Stomach (tissue), 9 donors: ENCODE data around the gene NSD2. TPM values are rescaled to one million over a fixed set of nuclear protein-coding genes. Genes with fewer than 3 reads are reported as not detected.

Source experiments
- DNase-seq, 2 donors: peaks; one replicate each; pipeline versions ENCODE4 v3.0.0 to v3.0.0-alpha.2; 2013 to 2019
- H3K27ac ChIP-seq, 5 donors: fragments of 200-600 bp in 4 of 5; sonication (generic) in 4 of 5; one replicate each; pipeline ENCODE4 v1.5.1; 2013 to 2019; ENCODE audit warnings: mild to moderate bottlenecking in 1 of 5, moderate library complexity in 1 of 5
- H3K27me3 ChIP-seq, 3 donors: fragments of 200-600 bp; sonication (generic); one replicate each; pipeline ENCODE4 v1.5.1; 2017 to 2019; ENCODE audit warnings: mixed run types in 1 of 3
- H3K36me3 ChIP-seq, 4 donors: fragments of 200-600 bp; sonication (generic); 1 replicate in 3 of 4; 2 replicates in 1 of 4; pipeline ENCODE4 v1.5.1; 2016 to 2019
- H3K4me1 ChIP-seq, 4 donors: fragments of 200-600 bp; sonication (generic); one replicate each; pipeline ENCODE4 v1.5.1; 2016 to 2019
- H3K4me3 ChIP-seq, 4 donors: fragments of 200-600 bp; sonication (generic) in 3 of 4; one replicate each; pipeline ENCODE4 v1.5.1; 2016 to 2019; ENCODE audit warnings: mild to moderate bottlenecking in 1 of 4
- H3K9me3 ChIP-seq, 4 donors: fragments of 200-600 bp; sonication (generic); one replicate each; pipeline ENCODE4 v1.5.1; 2016 to 2019
- CTCF ChIP-seq, 7 experiments: fragments of 450-650 bp in 4 of 7; fragments of 200-600 bp in 3 of 7; sonication (generic) in 3 of 7; IDR thresholded peaks; one replicate each; pipeline ENCODE4 v1.5.1; 2016 to 2019; ENCODE audit warnings: antibody characterized with exemption in 7 of 7, control low read depth in 2 of 7, mild to moderate bottlenecking in 1 of 7
- EP300 ChIP-seq: sonication (generic); formaldehyde crosslinking; IDR thresholded peaks from one replicate; pipeline ENCODE4 v1.6.1; 2017; ENCODE audit warnings: antibody characterized with exemption
- POLR2A ChIP-seq, 4 donors: fragments of 450-650 bp; IDR thresholded peaks; one replicate each; pipeline ENCODE4 v1.6.1; 2016; ENCODE audit warnings: antibody characterized with exemption in 4 of 4, control low read depth in 2 of 4, mild to moderate bottlenecking in 1 of 4, moderate library complexity in 1 of 4
- POLR2AphosphoS5 ChIP-seq, 3 donors: sonication (generic); formaldehyde crosslinking; IDR thresholded peaks; one replicate each; pipeline ENCODE4 v1.6.1; 2016; ENCODE audit warnings: antibody characterized with exemption in 3 of 3
- WGBS, 5 donors: extraction: QIAGEN DNeasy Blood & Tissue Kit in 3 of 5; methylation state at CpG; one replicate each; pipeline versions ENCODE4 v1.1.5 to v1.1.7; 2013 to 2018; 5-methylcytosine and 5-hydroxymethylcytosine counted together
- intact Hi-C: fragments of 100-400 bp; cut with DNase I; formaldehyde crosslinking; loops from one replicate; pipeline ENCODE4 v1.15.1; 2023; ENCODE audit warnings: low total_unique reads
- polyA plus RNA-seq, 3 donors: library from polyadenylated mRNA; stranded (reverse); fragments of 200-250 nt; gene quantifications; one replicate each; pipeline ENCODE4 v1.2.3, GENCODE V29; 2013
- total RNA-seq, 5 donors: library from RNA; depleted of rRNA; stranded (reverse); fragments of >200 nt; gene quantifications; one replicate each; pipeline versions ENCODE4 v1.1.0 to v1.2.3, GENCODE V29; 2014 to 2016
- donor health status: healthy with polysubstance abuse.
- donor health status: Bipolar disorder and iron deficiency.
- donor health status: healthy.

Gene NSD2
- total and polyA plus RNA-seq, 8 donors = 4.9 to 176 (median 56.9) TPM

DNA sequence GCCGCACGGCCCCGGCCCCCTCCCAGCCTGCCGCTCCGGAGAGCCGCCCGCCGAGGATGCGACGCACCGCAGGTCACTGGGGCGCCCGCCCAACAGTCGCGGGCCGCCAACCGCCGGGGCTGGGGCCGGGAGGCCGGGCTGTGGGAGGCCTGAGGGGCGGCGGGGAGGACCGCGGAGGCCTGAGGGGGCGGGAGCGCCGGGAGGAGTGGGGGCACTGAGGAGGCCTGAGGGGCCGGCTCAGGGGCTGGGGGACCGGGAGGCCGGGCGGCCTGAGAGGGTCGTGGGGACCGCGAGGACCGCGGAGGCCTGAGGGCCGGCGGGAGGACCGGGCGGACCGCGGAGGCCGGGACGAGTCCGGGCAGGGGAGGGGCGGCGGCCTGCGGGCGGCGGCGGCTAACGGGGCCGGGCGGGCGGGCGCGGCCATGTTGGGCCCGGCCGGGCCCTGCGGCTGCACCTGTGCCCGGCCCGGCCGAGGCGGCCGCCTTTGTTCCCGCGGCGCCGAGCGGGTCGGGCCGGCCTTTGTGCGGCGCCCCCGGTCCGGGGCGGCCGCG, 353 bp downstream of the NSD2 start:
- intact Hi-C loops = no loop called here
- peaks cover 0 to 4% (median 0%) of the 10 kb centered on the region in 3 donors for H3K27me3 ChIP-seq
- peaks cover 22 to 55% (median 45%) of the 10 kb centered on the region in 4 donors for H3K4me1 ChIP-seq
- H3K36me3 ChIP-seq = no peaks in the 10 kb centered on the region
- H3K4me3 ChIP-seq = peak overlapping the region; percentile 86 to 99 (median 94)
- H3K9me3 ChIP-seq = no peaks in the 10 kb centered on the region
- no peak for DNase-seq
- H3K27ac ChIP-seq = peak overlapping the region; percentile 86 to 97 (median 92)
- 0 to 2% (median 1%) methylated on average over 15 to 78 of the region's 79 CpGs; no CpG with 5 or more reads in 1 of the 5 donors for WGBS, 5 donors
- TF ChIP-seq CTCF (IDR thresholded peaks at IDR 0.05) (no peak), POLR2AphosphoS5 (IDR thresholded peaks at IDR 0.05) (no peak), EP300 (no peak), POLR2A (IDR thresholded peaks at IDR 0.05) (no peak)

DNA sequence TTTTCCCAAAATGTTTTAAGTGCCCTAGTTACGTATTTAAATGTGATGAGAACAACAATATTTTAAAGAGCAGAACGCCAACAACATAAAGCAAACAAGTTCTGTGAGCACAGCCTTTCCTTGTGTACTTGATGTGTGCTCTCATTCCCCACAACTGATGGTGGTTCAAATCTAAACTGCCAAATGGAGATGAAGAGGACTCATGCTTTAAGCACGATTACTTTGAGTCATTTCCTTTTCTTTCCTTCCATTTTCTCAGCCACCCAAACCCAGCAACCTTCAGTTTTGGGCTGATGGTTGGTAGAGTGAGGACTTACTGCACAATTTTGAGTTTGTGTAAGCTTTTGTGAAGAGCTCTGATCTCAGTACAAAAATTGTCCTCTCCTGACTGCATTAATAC, 1.7 kb downstream of the NSD2 start:
- peak overlapping the region in 3 of 5 donors; percentile 79 to 97 (median 94) for H3K27ac ChIP-seq
- intact Hi-C loops = no loop called here
- no peak for DNase-seq
- H3K4me1 ChIP-seq = peaks cover 22 to 52% (median 45%) of the 10 kb centered on the region in 4 donors
- peak overlapping the region in 3 of 4 donors; percentile 90 to 99 (median 98) for H3K4me3 ChIP-seq
- H3K9me3 ChIP-seq = no peaks in the 10 kb centered on the region
- H3K36me3 ChIP-seq = no peaks in the 10 kb centered on the region
- TF ChIP-seq POLR2A (IDR thresholded peaks at IDR 0.05) (no peak), CTCF (IDR thresholded peaks at IDR 0.05) (no peak), EP300 (no peak), POLR2AphosphoS5 (IDR thresholded peaks at IDR 0.05) (no peak)
- H3K27me3 ChIP-seq = no peaks in the 10 kb centered on the region
- WGBS, 5 donors = 19 to 26% (median 22%) methylated on average over 3 of the region's 3 CpGs

- Histone ChIP-seq H3K27me3 (no peaks in the 10 kb centered on the region), H3K36me3 (no peaks in the 10 kb centered on the region), H3K4me1 (peaks cover 22 to 48% (median 45%) of the 10 kb centered on the region in 4 donors), H3K27ac (peak overlapping the region in 1 of 5 donors; percentile 97), H3K4me3 (no peak overlapping the region), H3K9me3 (no peaks in the 10 kb centered on the region)
- 45 to 70% (median 54%) methylated on average over 4 of the region's 4 CpGs for WGBS, 5 donors
- intact Hi-C loops = no loop called here
- DNase-seq = no peak
- TF ChIP-seq CTCF (IDR thresholded peaks at IDR 0.05) (no peak), POLR2A (IDR thresholded peaks at IDR 0.05) (no peak), POLR2AphosphoS5 (IDR thresholded peaks at IDR 0.05) (no peak), EP300 (no peak)
Measured at GRCh38 chr4:1873291-1873690, 2.1 kb downstream of the NSD2 start.

GRCh38 chr4:1873776-1874175, 2.6 kb downstream of the NSD2 start:
- H3K27ac ChIP-seq = peak overlapping the region in 2 of 5 donors; percentile 25 to 97
- H3K4me1 ChIP-seq = peaks cover 20 to 44% (median 42%) of the 10 kb centered on the region in 4 donors
- no peak overlapping the region for H3K4me3 ChIP-seq
- 32 to 64% (median 45%) methylated on average over 3 of the region's 3 CpGs for WGBS, 5 donors
- H3K9me3 ChIP-seq = no peaks in the 10 kb centered on the region
- DNase-seq = no peak
- TF ChIP-seq CTCF (IDR thresholded peaks at IDR 0.05) (no peak), POLR2AphosphoS5 (IDR thresholded peaks at IDR 0.05) (no peak), EP300 (no peak), POLR2A (IDR thresholded peaks at IDR 0.05) (no peak)
- intact Hi-C loops = no loop called here
- H3K36me3 ChIP-seq = no peaks in the 10 kb centered on the region
- no peaks in the 10 kb centered on the region for H3K27me3 ChIP-seq
